CD4-positive, alpha-beta T cell treated with Interleukin-15 for 1 hour (primary cell): ENCODE results near the gene NPL.

Experiments
- DNase-seq: peaks from one replicate; pipeline ENCODE4 v3.0.0-alpha.2; 2020

The NPL gene

GRCh38 chr1:182779530-182779929 lies 10.0 kb upstream of the NPL start:
- no peak for DNase-seq

GRCh38 chr1:182781841-182782586 lies 7.6 kb upstream of the NPL start:
- peak; percentile 65 for DNase-seq

GRCh38 chr1:182782587-182782913 lies 7.0 kb upstream of the NPL start:
- no peak for DNase-seq

- DNase-seq: no peak
Measured at GRCh38 chr1:182783068-182783467, 6.5 kb upstream of the NPL start.

GRCh38 chr1:182784556-182785171 lies 4.9 kb upstream of the NPL start:
- DNase-seq: no peak

- DNase-seq: no peak
Measured at GRCh38 chr1:182785181-182785580, 4.4 kb upstream of the NPL start.

- peak; percentile 38 for DNase-seq
Measured at GRCh38 chr1:182786223-182786994, 3.2 kb upstream of the NPL start.

- DNase-seq: no peak
Measured at GRCh38 chr1:182786995-182787324, 2.6 kb upstream of the NPL start.

- DNase-seq: no peak
Measured at GRCh38 chr1:182791281-182792179, 2.0 kb downstream of the NPL start.

GRCh38 chr1:182794091-182794490 lies 4.5 kb downstream of the NPL start:
- DNase-seq: no peak

GRCh38 chr1:182794676-182795201 lies 5.2 kb downstream of the NPL start:
- DNase-seq: no peak

- DNase-seq: peak; percentile 30
Measured at GRCh38 chr1:182795563-182796228, 6.1 kb downstream of the NPL start.

- DNase-seq: no peak
Measured at GRCh38 chr1:182802006-182802803, 12.6 kb downstream of the NPL start.

GRCh38 chr1:182803846-182804245 lies 14.3 kb downstream of the NPL start:
- DNase-seq: no peak

GRCh38 chr1:182806015-182806678 lies 16.6 kb downstream of the NPL start:
- no peak for DNase-seq

GRCh38 chr1:182807907-182808306 lies 18.3 kb downstream of the NPL start:
- DNase-seq: no peak

- DNase-seq: no peak
Measured at GRCh38 chr1:182809414-182809957, 19.9 kb downstream of the NPL start.

GRCh38 chr1:182811975-182812722 lies 22.6 kb downstream of the NPL start:
- DNase-seq: no peak

GRCh38 chr1:182816863-182817262 lies 27.3 kb downstream of the NPL start:
- DNase-seq: no peak

GRCh38 chr1:182817802-182818201 lies 28.2 kb downstream of the NPL start:
- DNase-seq: no peak
